H9 (cell line): ENCODE measurements around the gene BNIP5. TPM values are rescaled to one million over a fixed set of nuclear protein-coding genes. Genes with fewer than 3 reads are reported as not detected.

Experiments used
- DNase-seq: peaks from one replicate; pipeline ENCODE4 v3.0.0-alpha.2; 2017
- H2AFZ ChIP-seq: one replicate; pipeline ENCODE4 v1.6.1; 2013; ENCODE audit warnings: mild to moderate bottlenecking, low read length, control low read depth, moderate library complexity
- H2AK5ac ChIP-seq: 2 replicates; pipeline ENCODE4 v1.6.1; 2013; ENCODE audit warnings: low read length, control low read depth, mixed read lengths; ENCODE audit not compliant: insufficient read length
- H2BK120ac ChIP-seq: one replicate; pipeline ENCODE4 v1.6.1; 2013; ENCODE audit warnings: low read depth, mild to moderate bottlenecking, low read length, control low read depth, inconsistent platforms; ENCODE audit not compliant: poor library complexity, severe bottlenecking
- H2BK12ac ChIP-seq: 2 replicates; pipeline ENCODE4 v1.6.1; 2013; ENCODE audit warnings: low read length, control low read depth, mixed read lengths, low read depth; ENCODE audit not compliant: insufficient read length
- H2BK15ac ChIP-seq: 2 replicates; pipeline ENCODE4 v1.6.1; 2013; ENCODE audit warnings: low read depth, low read length, control low read depth
- H2BK20ac ChIP-seq: one replicate; pipeline ENCODE4 v1.6.1; 2013; ENCODE audit warnings: low read depth, mild to moderate bottlenecking, low read length, control low read depth, inconsistent platforms; ENCODE audit not compliant: poor library complexity, severe bottlenecking
- H2BK5ac ChIP-seq: 2 replicates; pipeline ENCODE4 v1.6.1; 2013; ENCODE audit warnings: low read length, control low read depth, mixed read lengths; ENCODE audit not compliant: insufficient read length
- H3K14ac ChIP-seq: 2 replicates; pipeline ENCODE4 v1.6.1; 2013; ENCODE audit warnings: low read length, control low read depth; ENCODE audit not compliant: insufficient read depth
- H3K18ac ChIP-seq: 2 replicates; pipeline ENCODE4 v1.6.1; 2013; ENCODE audit warnings: low read depth, mild to moderate bottlenecking, mixed read lengths, low read length, control low read depth; ENCODE audit not compliant: insufficient read length
- H3K23ac ChIP-seq: 2 replicates; pipeline ENCODE4 v1.6.1; 2013; ENCODE audit warnings: low read length, control low read depth, mixed read lengths, low read depth; ENCODE audit not compliant: insufficient read length
- H3K23me2 ChIP-seq: 2 replicates; pipeline ENCODE4 v1.6.1; 2013; ENCODE audit warnings: low read depth, mild to moderate bottlenecking, mixed read lengths, low read length, control low read depth; ENCODE audit not compliant: insufficient read length, poor library complexity, severe bottlenecking
- H3K27ac ChIP-seq: 2 replicates; pipeline ENCODE4 v1.5.1; 2013; ENCODE audit warnings: low read length, control low read depth, mixed read lengths, low read depth; ENCODE audit not compliant: insufficient read length
- H3K27me3 ChIP-seq: 2 replicates; pipeline ENCODE4 v1.6.1; 2013; ENCODE audit warnings: low read length, control low read depth, inconsistent platforms; ENCODE audit not compliant: insufficient read depth
- H3K4ac ChIP-seq: 2 replicates; pipeline ENCODE4 v1.6.1; 2013; ENCODE audit warnings: low read depth, mild to moderate bottlenecking, control low read depth, inconsistent platforms, low read length, moderate library complexity
- H3K4me1 ChIP-seq: 2 replicates; pipeline ENCODE4 v1.6.1; 2013; ENCODE audit warnings: low read length, control low read depth, inconsistent platforms; ENCODE audit not compliant: insufficient read depth
- H3K4me2 ChIP-seq: 2 replicates; pipeline ENCODE4 v1.6.1; 2013; ENCODE audit warnings: low read length, control low read depth, mixed read lengths; ENCODE audit not compliant: insufficient read length, insufficient read depth
- H3K56ac ChIP-seq: 2 replicates; pipeline ENCODE4 v1.6.1; 2013; ENCODE audit warnings: low read depth, mild to moderate bottlenecking, mixed read lengths, low read length, control low read depth; ENCODE audit not compliant: insufficient read length
- H3K79me1 ChIP-seq: 2 replicates; pipeline ENCODE4 v1.6.1; 2013; ENCODE audit warnings: low read depth, mild to moderate bottlenecking, moderate library complexity, low read length, control low read depth, inconsistent platforms; ENCODE audit not compliant: insufficient read depth, poor library complexity, severe bottlenecking
- H3K79me2 ChIP-seq: 2 replicates; pipeline ENCODE4 v1.6.1; 2013; ENCODE audit warnings: low read length, control low read depth, inconsistent platforms; ENCODE audit not compliant: insufficient read depth
- H3K9ac ChIP-seq: 2 replicates; pipeline ENCODE4 v1.6.1; 2013; ENCODE audit warnings: low read length, control low read depth, mixed read lengths; ENCODE audit not compliant: insufficient read length; ENCODE audit errors: extremely low read depth
- H3K9me3 ChIP-seq: one replicate; pipeline ENCODE4 v1.6.1; 2013; ENCODE audit warnings: low read depth, low read length, inconsistent platforms; ENCODE audit not compliant: control insufficient read depth
- H3T11ph ChIP-seq: one replicate; pipeline ENCODE4 v1.6.1; 2013; ENCODE audit warnings: mild to moderate bottlenecking, low read length, control low read depth, inconsistent platforms
- H4K20me1 ChIP-seq: one replicate; pipeline ENCODE4 v1.6.1; 2013; ENCODE audit not compliant: control insufficient read depth, insufficient read length, insufficient read depth
- H4K5ac ChIP-seq: 2 replicates; pipeline ENCODE4 v1.6.1; 2013; ENCODE audit warnings: low read depth, mild to moderate bottlenecking, mixed read lengths, low read length, control low read depth; ENCODE audit not compliant: insufficient read length
- H4K8ac ChIP-seq: replicated peaks from 2 replicates; pipeline ENCODE4 v1.6.1; 2013; ENCODE audit warnings: low read length, control low read depth, mixed read lengths, low read depth; ENCODE audit not compliant: insufficient read length
- H4K91ac ChIP-seq: 2 replicates; pipeline ENCODE4 v1.6.1; 2013; ENCODE audit warnings: low read depth, mild to moderate bottlenecking, moderate library complexity, mixed read lengths, low read length, control low read depth; ENCODE audit not compliant: insufficient read length
- H3K27ac Mint-ChIP-seq, 3 experiments: 2 replicates in 2 of 3; 3 replicates in 1 of 3; pipeline ENCODE4 v1.8.0; 2020 to 2021; ENCODE audit warnings: mixed read lengths in 3 of 3, mild to moderate bottlenecking in 1 of 3, moderate library complexity in 1 of 3
- H3K27me3 Mint-ChIP-seq: 2 replicates; pipeline ENCODE4 v1.8.0; 2021; ENCODE audit warnings: low read depth, mild to moderate bottlenecking, moderate library complexity, mixed read lengths
- H3K36me3 Mint-ChIP-seq, 3 experiments: 2 replicates in 2 of 3; 3 replicates in 1 of 3; pipeline ENCODE4 v1.8.0; 2020 to 2021; ENCODE audit warnings: low read depth in 3 of 3, mixed read lengths in 3 of 3; ENCODE audit not compliant: insufficient read depth in 1 of 3
- H3K4me1 Mint-ChIP-seq, 2 experiments: 2 replicates each; pipeline ENCODE4 v1.8.0; 2020; ENCODE audit warnings: mixed read lengths in 2 of 2
- H3K4me3 Mint-ChIP-seq, 2 experiments: 2 replicates in 1 of 2; 3 replicates in 1 of 2; pipeline ENCODE4 v1.8.0; 2020 to 2021; ENCODE audit warnings: mild to moderate bottlenecking in 2 of 2, mixed read lengths in 2 of 2, moderate library complexity in 1 of 2
- H3K9me3 Mint-ChIP-seq, 2 experiments: 2 replicates in 1 of 2; 3 replicates in 1 of 2; pipeline ENCODE4 v1.8.0; 2020; ENCODE audit warnings: mild to moderate bottlenecking in 2 of 2, mixed read lengths in 2 of 2, moderate library complexity in 1 of 2
- CTCF ChIP-seq: fragments of 200-600 bp; sonication (generic); conservative IDR thresholded peaks from 3 replicates; pipeline ENCODE4 v1.8.0; 2021; ENCODE audit warnings: antibody characterized with exemption, mild to moderate bottlenecking
- WGBS: extraction: QIAGEN DNeasy Blood & Tissue Kit; methylation state at CpG from one replicate; pipeline ENCODE4 v1.1.7; 2013; ENCODE audit warnings: missing lambda C conversion rate, low lambda C conversion rate, mixed read lengths; ENCODE audit not compliant: insufficient read length; ENCODE audit errors: extremely low coverage; 5-methylcytosine and 5-hydroxymethylcytosine counted together
- total RNA-seq: library from RNA; stranded (reverse); gene quantifications from 2 replicates; pipeline ENCODE4 v1.2.1, GENCODE V29; 2021

The BNIP5 gene
- total RNA-seq, 1 experiment from 2014 or later = not detected

- H3K9ac ChIP-seq = no peak overlapping the region
- no peaks in the 10 kb centered on the region for H3K36me3 Mint-ChIP-seq
- no peaks in the 10 kb centered on the region for H3K9me3 ChIP-seq
- no peaks in the 10 kb centered on the region for H4K20me1 ChIP-seq
- H3T11ph ChIP-seq = no peak overlapping the region
- no peak overlapping the region for H3K27ac ChIP-seq
- H3K9me3 Mint-ChIP-seq = no peaks in the 10 kb centered on the region; a peak in 1 of 5 replicates
- WGBS = no CpG with 5 or more reads among the region's 4 CpGs
- H3K79me2 ChIP-seq = no peaks in the 10 kb centered on the region
- H3K14ac ChIP-seq = no peak overlapping the region
- H3K4me3 Mint-ChIP-seq = no peak overlapping the region
- no peak overlapping the region for H2BK12ac ChIP-seq
- no peak for TF ChIP-seq CTCF
- H3K27me3 Mint-ChIP-seq = peaks cover 38% of the 10 kb centered on the region
- no peaks in the 10 kb centered on the region for H3K27me3 ChIP-seq
- no peak overlapping the region for H3K4ac ChIP-seq
- DNase-seq = no peak
- H3K4me1 Mint-ChIP-seq = no peaks in the 10 kb centered on the region; a peak in 1 of 4 replicates
- no peak overlapping the region for H3K4me2 ChIP-seq
- no peak overlapping the region for H2BK15ac ChIP-seq
- H3K4me1 ChIP-seq = no peaks in the 10 kb centered on the region
- no peak overlapping the region for H2BK20ac ChIP-seq
- no peak overlapping the region for H3K18ac ChIP-seq
- no peaks in the 10 kb centered on the region for H3K23me2 ChIP-seq
- H2BK120ac ChIP-seq = no peak overlapping the region
- H3K79me1 ChIP-seq = no peaks in the 10 kb centered on the region
- H3K56ac ChIP-seq = no peak overlapping the region
- H4K91ac ChIP-seq = no peak overlapping the region
- H4K8ac ChIP-seq = no peak overlapping the region
- no peak overlapping the region for H2AK5ac ChIP-seq
- H4K5ac ChIP-seq = no peak overlapping the region
- no peak overlapping the region for H3K27ac Mint-ChIP-seq
- no peak overlapping the region for H3K23ac ChIP-seq
- no peak overlapping the region for H2AFZ ChIP-seq
- H2BK5ac ChIP-seq = no peak overlapping the region
These were observed 55.7 kb downstream of the BNIP5 start for GRCh38 chr6:36280983-36281382.
